Tibial nerve (tissue), 4 donors: ENCODE data around the gene PPP1R14B. TPM values are rescaled to one million over a fixed set of nuclear protein-coding genes. Genes with fewer than 3 reads are reported as not detected.

Experiments used
- DNase-seq, 2 donors: peaks; one replicate each; pipeline ENCODE4 v3.0.0-alpha.2; 2019; ENCODE audit warnings: low spot score in 2 of 2
- H3K27ac ChIP-seq, 4 donors: fragments of 200-600 bp; sonication (generic) in 3 of 4; one replicate each; pipeline ENCODE4 v1.5.1; 2017 to 2019; ENCODE audit warnings: mild to moderate bottlenecking in 1 of 4
- H3K27me3 ChIP-seq, 2 donors: fragments of 200-600 bp; sonication (generic) in 1 of 2; one replicate each; pipeline versions ENCODE4 v1.5.1 to v1.6.0; 2017 to 2019
- H3K36me3 ChIP-seq, 3 donors: fragments of 200-600 bp; sonication (generic); one replicate each; pipeline ENCODE4 v1.5.1; 2018 to 2019
- H3K4me1 ChIP-seq, 4 donors: fragments of 200-600 bp; sonication (generic) in 3 of 4; one replicate each; pipeline ENCODE4 v1.5.1; 2017 to 2019
- H3K4me3 ChIP-seq, 4 donors: fragments of 200-600 bp; sonication (generic) in 3 of 4; one replicate each; pipeline ENCODE4 v1.5.1; 2017 to 2019; ENCODE audit warnings: mild to moderate bottlenecking in 1 of 4, moderate library complexity in 1 of 4
- H3K9me3 ChIP-seq, 4 donors: fragments of 200-600 bp; sonication (generic) in 3 of 4; one replicate each; pipeline ENCODE4 v1.5.1; 2017 to 2019
- CTCF ChIP-seq, 5 experiments: fragments of 200-600 bp in 3 of 5; fragments of 450-650 bp in 2 of 5; sonication (generic) in 3 of 5; IDR thresholded peaks; one replicate each; pipeline ENCODE4 v1.5.1; 2016 to 2019; ENCODE audit warnings: antibody characterized with exemption in 5 of 5, mild to moderate bottlenecking in 3 of 5, moderate library complexity in 2 of 5
- EP300 ChIP-seq, 2 donors: sonication (generic); formaldehyde crosslinking; IDR thresholded peaks; one replicate each; pipeline ENCODE4 v1.6.1; 2017; ENCODE audit warnings: antibody characterized with exemption in 2 of 2, mild to moderate bottlenecking in 1 of 2
- POLR2A ChIP-seq, 2 donors: fragments of 450-650 bp; IDR thresholded peaks; one replicate each; pipeline ENCODE4 v1.6.1; 2017; ENCODE audit warnings: antibody characterized with exemption in 2 of 2, mild to moderate bottlenecking in 2 of 2, moderate library complexity in 2 of 2
- WGBS, 2 donors: methylation state at CpG; one replicate each; pipeline ENCODE4 v1.1.5; 2018; 5-methylcytosine and 5-hydroxymethylcytosine counted together
- total RNA-seq, 4 donors: library from RNA; depleted of rRNA; stranded (reverse); fragments of >200 nt; gene quantifications; one replicate each; pipeline ENCODE4 v1.1.0, GENCODE V29; 2016

Gene PPP1R14B
- total RNA-seq, 4 donors from 2014 or later = 79.7 to 187 (median 91.4) TPM

GRCh38 chr11:64258946-64259532 lies 12.3 kb upstream of the PPP1R14B start:
- DNase-seq = no peak
- Histone ChIP-seq H3K36me3 (peaks cover 0 to 95% (median 6%) of the 10 kb centered on the region in 3 donors), H3K4me1 (peaks cover 0 to 2% (median 0%) of the 10 kb centered on the region in 4 donors), H3K9me3 (no peaks in the 10 kb centered on the region), H3K27ac (no peak overlapping the region), H3K4me3 (no peak overlapping the region), H3K27me3 (no peaks in the 10 kb centered on the region)
- no peak for TF ChIP-seq POLR2A (IDR thresholded peaks at IDR 0.05)
- WGBS, 2 donors = 88 to 90% methylated on average over 25 to 32 of the region's 32 CpGs

DNA sequence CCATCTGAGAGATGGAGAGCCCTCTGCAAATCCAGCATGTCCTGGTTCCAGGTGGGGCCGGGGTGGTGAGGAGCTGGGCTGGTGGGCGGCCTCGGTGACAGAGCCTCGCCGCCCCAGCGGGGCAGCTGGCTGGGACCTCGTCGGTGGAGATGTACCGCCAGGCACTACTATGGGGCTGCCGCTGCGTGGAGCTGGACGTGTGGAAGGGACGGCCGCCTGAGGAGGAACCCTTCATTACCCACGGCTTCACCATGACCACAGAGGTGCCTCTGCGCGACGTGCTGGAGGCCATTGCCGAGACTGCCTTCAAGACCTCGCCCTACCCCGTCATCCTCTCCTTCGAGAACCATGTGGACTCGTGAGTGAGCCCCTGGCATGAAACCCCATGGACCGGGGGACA lies 11.6 kb upstream of the PPP1R14B start:
- 80 to 88% methylated on average over 17 to 24 of the region's 24 CpGs for WGBS, 2 donors
- Histone ChIP-seq H3K9me3 (no peaks in the 10 kb centered on the region), H3K4me3 (no peak overlapping the region), H3K27ac (no peak overlapping the region), H3K27me3 (no peaks in the 10 kb centered on the region), H3K36me3 (peaks cover 0 to 88% (median 6%) of the 10 kb centered on the region in 3 donors), H3K4me1 (peaks cover 0 to 9% (median under 1%) of the 10 kb centered on the region in 4 donors)
- no peak for DNase-seq
- TF ChIP-seq POLR2A (IDR thresholded peaks at IDR 0.05) = no peak
- no peak for TF ChIP-seq CTCF (IDR thresholded peaks at IDR 0.05)
- no peak for TF ChIP-seq EP300 (IDR thresholded peaks at IDR 0.05)

GRCh38 chr11:64256300-64256699 lies 9.6 kb upstream of the PPP1R14B start:
- no peak for DNase-seq
- WGBS, 2 donors = 75 to 93% methylated on average over 5 to 13 of the region's 15 CpGs
- Histone ChIP-seq H3K36me3 (peaks cover 0 to 67% (median 6%) of the 10 kb centered on the region in 3 donors), H3K9me3 (no peaks in the 10 kb centered on the region), H3K27ac (no peak overlapping the region), H3K4me3 (no peak overlapping the region), H3K4me1 (peaks cover 0 to 25% (median 13%) of the 10 kb centered on the region in 4 donors), H3K27me3 (no peaks in the 10 kb centered on the region)
- no peak for TF ChIP-seq CTCF (IDR thresholded peaks at IDR 0.05)
- no peak for TF ChIP-seq POLR2A (IDR thresholded peaks at IDR 0.05)
- TF ChIP-seq EP300 (IDR thresholded peaks at IDR 0.05) = no peak

- Histone ChIP-seq H3K9me3 (no peaks in the 10 kb centered on the region), H3K4me3 (no peak overlapping the region), H3K27me3 (no peaks in the 10 kb centered on the region), H3K27ac (no peak overlapping the region), H3K36me3 (peaks cover 0 to 61% (median 6%) of the 10 kb centered on the region in 3 donors), H3K4me1 (peaks cover 0 to 32% (median 20%) of the 10 kb centered on the region in 4 donors)
- WGBS, 2 donors = 84 to 91% methylated on average over 17 to 28 of the region's 35 CpGs
- no peak for TF ChIP-seq POLR2A (IDR thresholded peaks at IDR 0.05)
- TF ChIP-seq EP300 (IDR thresholded peaks at IDR 0.05) = no peak
- TF ChIP-seq CTCF (IDR thresholded peaks at IDR 0.05) = no peak
- DNase-seq = no peak
These were observed 8.7 kb upstream of the PPP1R14B start for GRCh38 chr11:64255135-64256128.

GRCh38 chr11:64254326-64254725 lies 7.6 kb upstream of the PPP1R14B start:
- no peaks in the 10 kb centered on the region for H3K27me3 ChIP-seq

More at GRCh38 chr11:64254326-64254725, 7.6 kb upstream of the PPP1R14B start:
- Histone ChIP-seq H3K36me3 (peaks cover 0 to 50% (median 6%) of the 10 kb centered on the region in 3 donors), H3K9me3 (no peaks in the 10 kb centered on the region), H3K4me3 (no peak overlapping the region), H3K27ac (no peak overlapping the region), H3K4me1 (peaks cover 0 to 42% (median 21%) of the 10 kb centered on the region in 4 donors)
- TF ChIP-seq EP300 (IDR thresholded peaks at IDR 0.05) (no peak), POLR2A (IDR thresholded peaks at IDR 0.05) (no peak), CTCF (IDR thresholded peaks at IDR 0.05) (no peak)
- no peak for DNase-seq
- WGBS, 2 donors = 69 to 81% methylated on average over 4 to 7 of the region's 7 CpGs
